Measurements from ENCODE around the gene MAEA.
A peak's percentile ranks its signal among the peaks of the same experiment; 100 is the strongest.

The MAEA gene

DNA sequence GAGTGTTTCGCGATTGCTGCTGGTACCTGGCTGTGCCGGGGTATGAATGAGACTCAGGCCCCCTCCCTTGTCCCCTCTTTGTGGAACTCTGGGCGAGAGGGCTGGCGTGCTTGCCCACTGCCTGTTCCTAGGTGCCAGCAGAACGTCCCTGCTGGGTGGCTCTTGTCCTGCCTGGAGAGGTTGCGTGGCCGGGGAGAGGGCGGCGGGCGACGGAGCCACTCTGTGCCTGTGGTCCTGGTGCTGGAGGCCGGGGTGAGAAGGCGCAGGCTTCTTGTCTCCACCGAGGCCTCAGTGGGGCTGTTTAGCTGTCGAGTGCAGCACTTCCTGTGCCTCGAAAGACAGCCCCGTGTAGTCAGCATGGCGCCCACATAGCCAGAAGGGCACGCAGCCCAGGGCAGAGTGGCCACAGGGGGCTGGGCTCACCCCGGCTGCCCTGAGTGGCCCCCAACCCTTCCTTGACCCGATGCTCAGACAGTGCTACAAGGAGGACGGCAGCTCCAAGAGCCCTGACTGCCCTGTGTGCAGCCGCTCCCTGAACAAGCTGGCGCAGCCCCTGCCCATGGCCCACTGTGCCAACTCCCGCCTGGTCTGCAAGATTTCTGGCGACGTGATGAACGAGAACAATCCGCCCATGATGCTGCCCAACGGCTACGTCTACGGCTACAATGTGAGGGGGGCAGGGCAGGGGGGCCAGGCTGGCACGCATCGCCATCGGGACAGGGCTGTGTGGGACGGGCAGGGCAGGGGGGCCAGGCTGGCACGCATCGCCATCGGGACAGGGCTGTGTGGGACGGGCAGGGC is 48.5 kb downstream of the MAEA start:
- DNase-seq = no peak

DNA sequence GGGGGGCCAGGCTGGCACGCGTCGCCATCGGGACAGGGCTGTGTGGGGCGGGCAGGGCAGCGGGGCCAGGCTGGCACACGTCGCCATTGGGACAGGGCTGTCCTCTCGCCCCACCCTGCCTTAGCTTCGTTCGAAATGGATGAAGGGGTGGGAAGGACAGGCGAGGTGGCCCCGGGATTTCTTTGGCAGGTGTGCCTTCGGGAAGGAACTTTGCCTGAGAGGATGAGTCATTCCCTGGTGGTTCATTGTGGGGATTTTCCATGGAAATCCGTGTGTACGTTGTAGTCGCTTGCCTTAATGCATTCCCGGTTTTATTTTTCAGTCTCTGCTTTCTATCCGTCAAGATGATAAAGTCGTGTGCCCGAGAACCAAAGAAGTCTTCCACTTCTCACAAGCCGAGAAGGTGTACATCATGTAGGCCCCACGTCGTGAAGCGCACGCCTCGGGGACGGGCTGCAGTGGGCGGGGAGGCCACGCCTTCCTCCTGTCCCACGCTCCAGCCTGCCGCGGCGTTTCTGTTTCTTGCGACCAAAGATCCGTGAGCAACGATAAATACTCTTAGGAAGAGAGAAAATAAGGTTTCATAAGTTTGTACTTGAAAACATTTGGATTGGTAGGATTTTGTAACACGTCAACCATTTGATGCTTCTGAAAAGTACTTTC is 49.2 kb downstream of the MAEA start:
- no peak for DNase-seq

DNA sequence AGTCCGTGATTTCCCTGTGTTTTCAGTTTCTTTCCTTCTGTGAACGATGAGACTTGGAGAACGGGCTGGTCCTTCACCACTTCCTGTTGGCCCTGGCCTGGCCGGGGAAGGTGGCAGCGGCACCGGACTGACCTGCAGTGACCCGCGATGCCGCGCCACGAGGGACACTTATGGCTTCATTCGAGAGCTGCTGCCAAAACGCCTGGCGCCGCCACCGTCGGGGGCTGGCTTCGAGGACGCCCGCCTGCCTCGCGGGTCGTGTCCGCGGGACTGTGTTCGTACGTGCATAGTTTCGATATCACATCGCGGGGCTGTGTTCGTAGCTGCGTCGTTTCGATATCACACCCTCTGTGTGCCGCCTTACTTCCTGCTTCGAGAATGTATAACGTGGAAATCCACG is 49.8 kb downstream of the MAEA start:
- no peak for DNase-seq

DNA sequence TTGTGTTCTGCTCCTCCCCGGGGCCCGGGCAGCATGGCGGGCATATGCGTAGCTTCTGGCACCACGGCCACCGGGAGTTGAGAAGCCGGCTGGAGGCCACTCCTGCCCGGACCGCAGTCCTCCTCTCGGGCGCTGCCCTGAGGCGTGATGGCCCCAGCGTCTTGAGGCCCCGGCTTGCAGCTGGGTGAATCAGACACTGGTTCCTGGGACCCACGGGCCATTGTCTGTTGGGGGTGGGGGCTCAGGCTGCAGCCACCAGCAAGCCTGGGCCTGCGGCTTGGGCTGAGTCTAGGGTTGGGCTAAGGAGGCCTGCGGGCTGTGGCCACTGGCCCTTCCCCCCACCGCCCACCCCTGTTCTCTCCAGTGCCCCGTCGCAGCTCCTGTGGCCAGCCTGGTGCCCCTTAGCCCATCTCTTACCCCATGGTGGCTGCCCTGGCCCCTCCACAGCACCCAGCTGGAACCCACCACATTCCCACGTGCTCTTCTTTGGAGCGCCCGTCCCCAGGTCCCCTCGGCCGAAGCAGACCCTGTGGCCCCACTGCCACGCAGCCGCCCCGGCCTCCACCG is 50.6 kb downstream of the MAEA start:
- no peak for DNase-seq

DNA sequence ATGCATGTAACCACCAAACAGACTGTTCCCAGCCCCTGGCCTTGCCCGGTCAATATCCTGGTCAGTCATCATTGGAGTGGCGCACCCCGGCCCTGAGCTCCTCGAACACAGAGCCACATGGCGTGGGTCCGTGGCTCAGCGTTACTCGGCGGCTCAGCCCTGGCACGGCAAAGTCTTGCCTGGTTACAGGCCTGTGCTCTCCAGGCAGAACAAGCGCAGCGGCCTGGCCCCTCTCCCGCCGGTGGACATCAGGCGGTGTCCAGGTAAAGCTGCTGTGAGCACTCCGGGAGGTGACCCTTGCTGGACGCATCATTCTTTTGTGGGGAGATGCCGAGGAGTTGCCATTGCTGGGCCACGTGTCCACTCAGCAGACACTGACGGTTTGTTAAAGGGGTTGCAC is 51.2 kb downstream of the MAEA start:
- DNase-seq = no peak

DNA sequence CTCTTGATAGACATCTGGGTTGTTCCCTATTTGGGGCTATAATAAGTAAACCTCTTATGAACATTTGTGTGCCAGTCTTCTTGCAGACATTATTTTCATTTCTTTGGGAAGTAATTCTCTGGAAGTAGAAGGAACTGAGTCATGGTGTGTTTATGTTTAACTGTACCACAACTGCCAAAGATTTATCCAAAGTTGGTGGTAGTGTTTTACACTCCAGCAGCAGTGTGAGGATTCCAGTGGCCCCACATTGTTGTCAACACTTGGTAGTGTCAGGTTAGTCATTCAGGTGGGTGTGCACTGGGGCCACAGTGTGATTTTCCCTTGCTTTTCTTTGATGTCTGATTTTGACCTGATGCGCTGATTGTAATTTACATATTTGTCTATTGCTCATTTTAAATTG is 52.3 kb downstream of the MAEA start:
- no peak for DNase-seq

DNA sequence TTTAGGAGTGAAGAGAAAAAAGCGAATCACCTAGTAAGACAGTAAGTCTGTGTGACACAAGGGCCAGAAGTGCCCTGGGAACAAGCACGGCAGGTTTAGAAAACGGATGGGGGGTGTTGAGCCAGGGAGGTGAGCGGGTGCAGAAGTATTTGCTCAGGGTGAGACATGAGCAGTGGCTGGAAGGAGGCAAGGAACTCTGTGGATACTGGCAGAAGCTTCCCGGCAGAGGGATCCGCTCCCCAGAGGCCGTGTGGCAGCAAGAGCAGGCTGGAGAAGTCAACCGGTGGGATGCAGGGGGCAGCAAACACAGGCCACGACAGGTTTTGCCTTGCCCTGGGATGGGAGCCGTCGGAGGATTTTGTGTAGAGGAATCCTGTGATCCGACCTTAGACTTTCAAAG is 55.0 kb downstream of the MAEA start:
- DNase-seq = no peak

DNA sequence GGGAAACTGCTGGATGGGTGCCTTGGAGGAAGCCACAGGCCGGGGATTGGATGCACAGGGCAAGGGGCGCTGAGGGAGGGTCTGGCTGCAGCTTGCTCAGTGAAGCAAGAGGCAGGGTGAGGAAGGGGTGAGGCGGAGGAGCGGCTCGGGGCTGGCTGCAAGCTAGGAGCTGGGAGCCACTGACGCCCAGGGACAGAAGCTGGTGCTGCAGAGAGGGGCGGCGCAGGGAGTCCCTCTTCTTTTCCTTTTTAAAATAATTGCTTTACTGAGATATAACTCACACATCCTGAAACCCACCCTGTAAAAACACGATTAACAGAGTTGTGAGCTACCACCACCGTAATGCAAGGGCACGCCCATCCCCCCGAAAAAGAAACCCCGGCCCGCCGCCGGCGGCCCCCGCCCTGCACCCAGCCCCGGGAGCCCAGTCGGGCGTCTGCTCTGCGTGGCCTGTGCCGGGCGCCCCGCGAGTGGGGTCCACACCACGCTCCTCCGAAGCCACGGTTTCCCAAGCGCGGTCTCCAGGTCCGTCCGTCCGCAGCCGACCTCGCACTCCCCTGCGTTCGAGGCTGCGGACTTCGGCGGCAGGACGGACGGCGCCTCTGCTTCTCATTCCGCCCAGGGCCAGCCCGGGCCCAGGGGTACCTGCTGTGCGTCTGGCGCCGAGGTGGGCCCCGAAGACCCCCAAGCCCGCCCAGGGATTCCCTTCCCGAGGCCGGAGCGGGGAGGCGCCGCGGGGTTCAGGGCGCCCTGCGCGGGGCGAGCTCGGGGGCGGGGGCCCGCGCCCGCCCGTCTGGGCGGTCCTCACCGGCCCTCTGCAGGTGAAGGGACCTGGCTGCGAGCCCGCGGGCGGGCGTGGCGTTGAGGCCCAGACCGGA is 56.5 kb downstream of the MAEA start:
- peak; percentile 34 for DNase-seq

DNA sequence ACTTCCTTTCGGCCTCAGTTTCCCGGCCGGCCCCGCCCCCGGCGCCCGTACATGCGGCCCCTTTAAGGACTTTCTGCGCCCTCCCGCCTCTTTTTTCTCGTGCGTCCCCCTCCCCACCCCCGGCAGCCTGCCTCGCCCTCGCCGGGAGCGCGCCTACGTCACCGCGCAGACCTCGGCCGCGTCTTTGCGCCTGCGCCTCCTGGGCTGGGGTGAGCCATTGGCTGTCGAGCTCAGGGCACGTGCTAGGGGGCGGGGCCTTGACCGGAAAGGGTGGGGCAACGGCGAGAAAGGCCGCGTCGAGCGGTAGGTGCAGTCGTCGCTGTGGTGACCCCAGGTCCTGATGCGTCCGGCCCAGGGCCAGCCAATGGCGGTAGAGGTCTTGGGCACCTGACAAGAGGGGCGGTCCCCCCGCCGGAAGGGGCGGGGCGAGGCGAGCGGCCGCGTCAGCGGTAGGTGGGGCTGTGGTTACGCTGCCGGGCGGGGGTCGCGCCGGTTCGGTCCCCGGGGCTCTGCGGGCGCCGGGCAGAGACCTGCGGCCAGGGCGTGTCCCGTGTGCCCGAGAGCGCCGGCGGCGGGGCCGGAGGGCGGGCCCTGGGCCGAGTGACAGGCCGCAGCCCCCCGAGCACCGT is 57.2 kb downstream of the MAEA start, which contains the start of gene UVSSA:
UVSSA (plus strand) TSS at position 428 of the 629 bp plus-strand sequence. CDS start 884 bp downstream, outside the sequence.
- peak; percentile 99 for DNase-seq

DNA sequence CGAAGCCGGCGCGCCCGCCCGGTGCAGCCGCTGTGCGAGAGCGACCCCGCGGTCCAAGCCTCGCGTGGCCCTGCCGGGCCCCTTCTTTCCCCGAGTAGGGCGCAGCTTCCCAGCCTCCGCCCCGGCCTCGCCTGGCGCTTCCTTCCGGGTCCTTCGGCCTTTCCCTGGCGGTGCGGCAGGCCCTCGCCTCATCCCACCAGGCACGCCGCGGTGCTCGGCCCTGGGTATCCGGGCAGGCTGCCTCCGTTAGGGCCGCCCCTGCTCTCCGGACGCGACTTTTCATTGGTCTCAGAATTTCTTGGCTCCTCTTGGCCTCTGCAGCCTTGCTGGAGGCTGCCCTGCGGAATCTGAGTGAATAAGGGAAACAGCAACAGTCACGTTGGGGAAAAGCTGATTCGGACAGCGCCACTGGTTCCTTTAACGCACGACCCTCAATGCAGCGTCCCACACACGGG is 57.7 kb downstream of the MAEA start:
- peak; percentile 63 for DNase-seq

DNA sequence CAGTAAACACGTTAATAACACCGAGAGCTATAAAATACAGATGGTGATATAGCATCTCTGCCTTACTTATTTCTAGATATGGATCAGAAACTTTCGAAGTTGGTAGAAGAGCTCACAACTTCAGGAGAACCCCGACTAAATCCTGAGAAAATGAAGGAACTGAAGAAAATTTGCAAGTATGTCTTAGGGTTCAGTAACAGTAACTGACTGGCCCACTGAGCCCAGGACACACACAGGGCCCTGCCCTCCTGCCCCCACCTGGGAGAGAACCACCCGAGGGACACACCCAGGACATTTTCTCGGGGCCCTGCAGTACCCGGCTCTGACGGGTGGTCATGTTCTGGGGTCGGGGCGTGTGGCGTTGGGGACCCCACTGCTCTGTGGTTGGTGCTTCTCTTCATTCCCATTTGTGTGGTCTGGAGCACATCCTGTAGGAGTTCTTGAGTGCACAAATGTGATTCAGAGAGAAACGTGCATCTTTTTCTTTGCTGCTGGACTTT is 58.4 kb downstream of the MAEA start:
- no peak for DNase-seq

DNA sequence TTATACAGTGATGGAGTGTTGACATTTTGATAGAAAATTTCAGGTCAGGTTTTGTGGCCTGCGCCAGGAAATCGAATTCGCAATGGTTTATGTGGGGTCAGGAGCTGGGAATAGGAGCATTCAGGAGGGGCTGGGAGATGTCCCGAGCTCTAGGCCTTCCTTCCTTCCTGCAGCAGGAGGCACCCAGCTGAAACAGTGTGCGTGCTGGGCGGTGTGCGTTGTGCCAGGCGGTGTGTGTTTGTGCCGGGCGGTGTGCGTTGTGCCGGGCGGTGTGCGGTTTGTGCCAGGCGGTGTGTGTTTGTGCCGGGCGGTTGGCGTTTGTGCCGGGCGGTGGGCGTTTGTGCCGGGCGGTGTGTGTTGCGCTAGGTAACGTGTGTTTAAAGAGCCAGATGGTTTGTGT is 59.1 kb downstream of the MAEA start:
- no peak for DNase-seq

DNA sequence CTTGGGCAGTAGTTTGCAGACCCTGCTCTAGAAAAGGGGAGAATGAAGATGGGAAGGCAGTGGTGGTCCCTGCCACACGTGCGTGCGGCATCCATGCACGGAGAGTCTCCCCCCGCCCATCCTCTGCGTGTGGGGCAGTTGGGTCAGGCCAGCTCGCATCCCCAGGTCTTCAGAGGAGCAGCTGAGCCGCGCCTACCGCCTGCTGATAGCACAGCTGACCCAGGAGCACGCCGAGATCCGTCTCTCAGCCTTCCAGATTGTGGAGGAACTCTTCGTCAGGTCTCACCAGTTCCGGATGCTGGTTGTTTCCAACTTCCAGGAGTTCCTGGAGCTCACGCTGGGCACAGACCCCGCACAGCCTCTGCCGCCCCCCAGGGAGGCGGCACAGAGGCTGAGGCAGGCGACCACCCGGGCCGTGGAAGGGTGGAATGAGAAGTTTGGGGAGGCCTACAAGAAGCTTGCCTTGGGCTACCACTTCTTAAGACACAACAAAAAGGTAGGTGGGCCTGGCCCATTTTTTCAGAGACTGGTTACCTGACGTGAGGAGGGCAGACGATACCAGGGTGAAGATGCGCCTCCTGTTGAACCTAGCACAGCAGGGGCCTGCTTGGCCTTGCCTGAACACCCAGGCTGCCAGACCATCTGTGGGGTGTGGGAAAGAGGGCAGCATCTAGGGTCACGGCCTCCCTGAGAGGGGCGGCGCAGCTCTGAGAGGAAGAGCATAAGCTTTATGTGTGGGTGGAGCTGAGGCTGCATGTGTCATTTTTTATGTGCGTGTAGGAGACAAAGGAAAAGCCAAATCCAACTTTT is 59.9 kb downstream of the MAEA start:
- DNase-seq = no peak

DNA sequence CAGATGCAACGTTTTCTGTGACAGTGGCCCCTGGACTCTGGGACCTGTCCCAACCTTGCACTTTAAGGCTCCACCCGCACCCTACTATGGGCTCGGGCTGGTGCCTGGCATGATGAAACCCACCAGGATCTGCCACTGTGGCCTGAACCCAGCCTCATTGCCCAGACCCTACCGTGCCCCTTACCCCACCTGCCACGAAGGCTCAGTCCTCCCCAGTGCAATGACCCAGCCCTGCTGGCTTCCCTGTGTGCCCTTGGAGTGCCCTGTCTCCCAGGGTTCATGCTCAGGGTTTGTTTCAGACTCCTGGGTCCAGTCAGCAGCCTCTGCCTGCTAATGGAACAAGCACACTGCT is 60.5 kb downstream of the MAEA start:
- DNase-seq = no peak

DNA sequence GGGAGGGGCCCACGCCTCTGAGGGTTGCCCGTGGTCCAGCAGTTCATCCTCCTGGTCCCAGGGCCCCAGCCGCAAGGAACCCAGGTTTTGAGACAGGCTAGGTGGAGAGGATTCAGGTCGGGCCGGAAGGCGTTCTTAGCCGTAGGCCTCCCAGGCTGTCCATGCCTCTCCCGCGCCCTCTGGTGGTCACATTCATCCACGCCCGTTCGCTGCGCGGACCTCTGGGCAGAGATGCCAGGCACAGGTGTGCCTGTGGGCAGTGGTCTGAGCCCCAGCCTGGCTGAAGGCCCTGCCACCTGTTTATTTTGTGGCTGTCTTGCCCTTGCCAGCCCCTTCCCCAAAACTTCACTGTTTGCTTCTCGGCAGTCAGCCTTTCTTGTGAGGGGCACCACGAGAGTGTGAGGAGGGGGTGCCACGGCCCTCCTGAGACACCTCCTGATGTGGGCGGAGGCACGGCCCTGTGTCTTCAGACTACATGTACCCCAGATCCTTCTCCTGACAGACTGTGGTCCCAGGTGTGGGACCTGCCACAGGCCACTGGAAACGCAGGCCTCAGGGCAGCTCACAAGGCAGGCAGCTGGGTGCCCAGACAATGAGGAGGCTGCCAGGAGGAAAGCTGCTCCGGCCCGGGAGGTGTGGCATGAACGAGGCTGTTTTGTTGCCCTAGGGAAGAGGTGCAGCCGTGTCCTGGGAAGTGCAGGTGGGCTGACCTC is 62.3 kb downstream of the MAEA start:
- DNase-seq = peak; percentile 71

DNA sequence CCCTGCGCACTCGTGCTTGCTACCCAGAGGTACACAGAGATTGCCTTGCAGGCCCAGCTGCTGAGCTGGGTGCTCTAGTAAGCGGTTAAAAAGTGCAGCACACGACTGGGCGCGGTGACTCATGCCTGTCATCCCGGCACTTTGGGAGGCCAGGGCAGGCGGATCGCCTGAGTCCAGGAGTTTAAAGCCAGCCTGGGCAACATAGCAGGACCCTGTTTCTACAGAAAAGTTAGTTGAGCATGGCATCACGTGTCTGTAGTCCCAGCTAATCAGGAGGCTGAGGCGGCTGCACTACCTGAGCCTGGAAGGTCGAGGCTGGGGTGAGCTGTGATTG is 62.8 kb downstream of the MAEA start:
- DNase-seq = no peak

DNA sequence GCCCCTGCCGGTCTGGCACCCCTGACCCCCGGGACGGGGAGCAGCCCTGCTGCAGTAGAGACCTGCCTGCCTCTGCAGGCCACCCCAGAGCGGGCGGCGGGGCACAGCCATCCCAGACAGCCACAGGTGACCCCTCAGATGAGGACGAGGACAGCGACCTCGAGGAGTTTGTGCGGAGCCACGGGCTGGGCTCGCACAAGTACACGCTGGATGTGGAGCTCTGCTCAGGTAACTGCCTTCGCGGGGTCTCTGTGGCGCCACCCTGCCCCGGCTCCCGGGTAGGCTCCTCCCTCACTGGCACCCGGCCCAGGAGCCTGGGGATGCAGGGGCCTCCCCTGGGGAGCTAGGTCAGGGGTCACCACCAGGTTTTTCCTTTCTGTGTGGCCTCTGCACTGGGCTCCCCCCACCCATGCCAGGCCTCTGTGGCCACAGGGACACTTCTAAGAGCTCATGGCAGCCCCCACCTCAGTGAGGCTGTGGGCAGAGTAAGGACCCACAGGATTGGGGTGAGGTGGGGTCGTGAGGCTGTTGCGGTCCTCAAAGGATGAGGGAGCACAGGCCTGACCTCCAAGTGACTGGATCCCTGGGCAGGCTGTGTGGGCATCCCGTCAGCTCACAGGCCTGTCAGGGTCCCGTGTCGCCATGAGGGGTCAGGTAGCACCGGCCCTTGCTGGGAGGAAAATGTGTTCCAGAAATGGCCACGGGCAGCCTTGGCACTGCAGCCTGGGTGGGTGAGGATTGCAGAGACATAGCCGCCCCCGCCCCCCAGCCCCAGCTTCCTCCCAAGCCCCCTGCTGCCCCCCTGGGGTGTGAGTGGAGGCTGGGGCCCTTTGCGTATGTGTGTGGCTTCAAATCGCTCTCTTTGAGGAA is 63.7 kb downstream of the MAEA start:
- no peak for DNase-seq

DNA sequence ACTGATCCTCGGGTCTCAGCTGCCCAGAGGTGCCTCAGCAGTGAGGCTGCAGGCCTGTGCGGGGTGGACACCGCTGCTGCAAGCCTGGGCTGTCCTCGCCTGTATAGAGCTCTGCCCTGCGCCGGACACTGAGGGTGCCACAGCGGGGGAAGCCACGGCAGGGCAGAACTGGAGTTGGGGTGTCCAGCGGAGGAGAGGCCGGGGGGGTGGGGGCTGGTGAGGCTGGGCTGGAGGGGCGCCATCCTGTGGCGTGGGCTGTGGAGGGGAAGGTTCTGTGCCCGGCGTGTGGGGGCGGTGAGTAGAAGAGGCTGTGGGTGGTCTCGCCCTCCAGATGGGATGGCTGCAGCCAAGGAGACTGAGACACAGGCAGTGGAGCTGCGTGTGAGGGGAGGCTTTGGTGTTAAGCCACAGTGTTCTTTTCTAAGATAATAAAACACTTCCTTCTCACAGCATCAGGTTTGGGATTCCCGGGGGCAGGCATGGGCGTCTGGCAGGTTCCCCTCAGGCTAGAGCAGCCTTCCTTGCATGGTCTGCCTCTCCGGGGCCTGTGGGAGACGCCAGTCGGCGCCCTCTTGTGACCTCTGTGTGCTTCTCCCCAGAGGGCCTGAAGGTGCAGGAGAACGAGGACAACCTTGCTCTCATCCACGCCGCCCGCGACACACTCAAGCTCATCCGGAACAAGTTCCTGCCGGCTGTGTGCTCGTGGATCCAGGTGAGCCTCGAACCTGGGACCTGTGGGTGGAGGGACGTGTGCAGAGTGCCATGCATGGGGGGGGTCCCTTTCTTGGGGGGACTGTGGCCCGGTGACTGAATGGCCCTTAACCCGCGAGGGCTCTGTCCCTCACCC is 64.7 kb downstream of the MAEA start:
- no peak for DNase-seq

DNA sequence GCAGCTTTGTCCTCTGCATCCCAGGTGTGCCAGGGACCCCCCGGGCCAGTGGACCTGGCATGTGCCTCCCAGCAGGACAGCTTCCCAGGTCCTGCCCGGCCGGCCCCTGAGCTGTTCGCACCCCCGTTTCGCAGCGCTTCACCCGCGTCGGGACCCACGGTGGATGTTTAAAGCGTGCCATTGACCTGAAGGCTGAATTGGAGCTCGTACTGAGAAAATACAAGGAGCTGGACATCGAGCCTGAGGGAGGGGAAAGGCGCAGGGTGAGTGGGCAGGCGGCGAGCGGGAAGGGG is 65.2 kb downstream of the MAEA start:
- DNase-seq = no peak

All from T1000 (cell line).